Gastroesophageal sphincter (tissue), 4 donors: ENCODE data around the gene PDZD2. TPM values are rescaled to one million over a fixed set of nuclear protein-coding genes. Genes with fewer than 3 reads are reported as not detected.
"Not testable (repeated sequence)": the region's sequence is repeated elsewhere in the genome, so short reads cannot be mapped to it uniquely, and the experiment has no call there.

Experiments used
- ATAC-seq: fragments of 150-250 bp; one replicate; pipeline ENCODE4 v1.9.1; 2016; ENCODE audit warnings: mild to moderate bottlenecking, moderate library complexity
- H3K27ac ChIP-seq, 4 donors: fragments of 200-600 bp; sonication (generic) in 3 of 4; 1 replicate in 3 of 4; 2 replicates in 1 of 4; pipeline ENCODE4 v1.5.1; 2016 to 2019
- H3K27me3 ChIP-seq: fragments of 200-600 bp; sonication (generic); one replicate; pipeline ENCODE4 v1.5.1; 2019
- H3K36me3 ChIP-seq, 2 donors: fragments of 200-600 bp; sonication (generic); one replicate each; pipeline ENCODE4 v1.5.1; 2019; ENCODE audit warnings: control low read depth in 1 of 2
- H3K4me1 ChIP-seq, 3 donors: fragments of 200-600 bp; sonication (generic); 1 replicate in 2 of 3; 2 replicates in 1 of 3; pipeline ENCODE4 v1.5.1; 2016 to 2019; ENCODE audit warnings: control low read depth in 2 of 3
- H3K4me3 ChIP-seq, 2 donors: fragments of 200-600 bp; sonication (generic); one replicate each; pipeline ENCODE4 v1.5.1; 2019; ENCODE audit warnings: mild to moderate bottlenecking in 1 of 2, moderate library complexity in 1 of 2
- H3K9me3 ChIP-seq, 3 donors: fragments of 200-600 bp; sonication (generic); one replicate each; pipeline ENCODE4 v1.5.1; 2017 to 2019; ENCODE audit warnings: control low read depth in 2 of 3
- CTCF ChIP-seq, 4 experiments: fragments of 200-600 bp in 2 of 4; fragments of 450-650 bp in 2 of 4; sonication (generic) in 1 of 4; IDR thresholded peaks; one replicate each; pipeline ENCODE4 v1.5.1; 2017 to 2019; ENCODE audit warnings: antibody characterized with exemption in 4 of 4, mild to moderate bottlenecking in 2 of 4, moderate library complexity in 2 of 4
- EP300 ChIP-seq: sonication (generic); formaldehyde crosslinking; IDR thresholded peaks from one replicate; pipeline ENCODE4 v1.6.1; 2017; ENCODE audit warnings: antibody characterized with exemption, mild to moderate bottlenecking
- POLR2A ChIP-seq, 2 donors: fragments of 450-650 bp; IDR thresholded peaks; one replicate each; pipeline ENCODE4 v1.6.1; 2017; ENCODE audit warnings: antibody characterized with exemption in 2 of 2, mild to moderate bottlenecking in 2 of 2, moderate library complexity in 1 of 2
- POLR2AphosphoS5 ChIP-seq: sonication (generic); formaldehyde crosslinking; IDR thresholded peaks from one replicate; pipeline ENCODE4 v1.6.1; 2017; ENCODE audit warnings: antibody characterized with exemption
- WGBS, 2 donors: methylation state at CpG; one replicate each; pipeline ENCODE4 v1.1.5; 2018; ENCODE audit warnings: low coverage in 1 of 2; 5-methylcytosine and 5-hydroxymethylcytosine counted together
- total RNA-seq, 4 donors: library from RNA; depleted of rRNA; stranded (reverse); fragments of >200 nt; gene quantifications; one replicate each; pipeline ENCODE4 v1.1.0, GENCODE V29; 2016

The PDZD2 gene
- total RNA-seq, 4 donors from 2014 or later: 8.6 to 19.4 (median 14.0) TPM

- no peaks in the 10 kb centered on the region for H3K9me3 ChIP-seq
- no peak overlapping the region for H3K4me3 ChIP-seq
- H3K27ac ChIP-seq: no peak overlapping the region
- H3K27me3 ChIP-seq: no peaks in the 10 kb centered on the region
- ATAC-seq: no peak
- H3K4me1 ChIP-seq: peaks cover 0 to 11% (median 0%) of the 10 kb centered on the region in 3 donors
- TF ChIP-seq POLR2A (IDR thresholded peaks at IDR 0.05): no peak
- TF ChIP-seq EP300: no peak
- TF ChIP-seq POLR2AphosphoS5: no peak
- TF ChIP-seq CTCF (IDR thresholded peaks at IDR 0.05): no peak
- H3K36me3 ChIP-seq: no peaks in the 10 kb centered on the region
- WGBS, 2 donors: 55% methylated on average over 1 of the region's 1 CpG; no CpG with 5 or more reads in 1 of the 2 donors
Observed at GRCh38 chr5:31770998-31771397, 132.1 kb downstream of the PDZD2 start.

GRCh38 chr5:31771500-31771899, 132.6 kb downstream of the PDZD2 start:
- 76 to 80% methylated on average over 2 of the region's 2 CpGs for WGBS, 2 donors
- ATAC-seq: no peak

GRCh38 chr5:31776294-31776693, 137.4 kb downstream of the PDZD2 start:
- H3K9me3 ChIP-seq, H3K36me3 ChIP-seq, H3K4me3 ChIP-seq, ATAC-seq, H3K27me3 ChIP-seq: not testable (repeated sequence)
- H3K27ac ChIP-seq: peak overlapping the region in 1 of 4 donors; percentile 35
- 85 to 95% methylated on average over 4 to 6 of the region's 6 CpGs for WGBS, 2 donors
- peaks cover 0 to 12% (median 0%) of the 10 kb centered on the region in 3 donors for H3K4me1 ChIP-seq

More at GRCh38 chr5:31771500-31771899, 132.6 kb downstream of the PDZD2 start:
- H3K4me1 ChIP-seq: peaks cover 0 to 12% (median 0%) of the 10 kb centered on the region in 3 donors
- H3K27me3 ChIP-seq: no peaks in the 10 kb centered on the region
- TF ChIP-seq CTCF (IDR thresholded peaks at IDR 0.05) (no peak), POLR2A (IDR thresholded peaks at IDR 0.05) (no peak), POLR2AphosphoS5 (no peak), EP300 (no peak)
- H3K27ac ChIP-seq: no peak overlapping the region
- H3K9me3 ChIP-seq: no peaks in the 10 kb centered on the region
- no peak overlapping the region for H3K4me3 ChIP-seq
- no peaks in the 10 kb centered on the region for H3K36me3 ChIP-seq

GRCh38 chr5:31776976-31777651, 138.2 kb downstream of the PDZD2 start:
- WGBS, 2 donors: no CpG with 5 or more reads among the region's 41 CpGs

GRCh38 chr5:31781772-31782171, 142.8 kb downstream of the PDZD2 start:
- Histone ChIP-seq H3K9me3 (no peaks in the 10 kb centered on the region), H3K4me1 (no peaks in the 10 kb centered on the region), H3K27me3 (no peaks in the 10 kb centered on the region), H3K36me3 (no peaks in the 10 kb centered on the region), H3K4me3 (no peak overlapping the region), H3K27ac (no peak overlapping the region)
- no peak for TF ChIP-seq CTCF (IDR thresholded peaks at IDR 0.05)
- no peak for TF ChIP-seq EP300
- no peak for TF ChIP-seq POLR2A (IDR thresholded peaks at IDR 0.05)
- no peak for TF ChIP-seq POLR2AphosphoS5
- ATAC-seq: no peak
- WGBS, 2 donors: 75 to 92% methylated on average over 5 of the region's 5 CpGs

More at GRCh38 chr5:31776976-31777651, 138.2 kb downstream of the PDZD2 start:
- no peak for ATAC-seq
- H3K4me3 ChIP-seq: no peak overlapping the region
- no peak overlapping the region for H3K27ac ChIP-seq
- H3K27me3 ChIP-seq: no peaks in the 10 kb centered on the region
- H3K36me3 ChIP-seq: no peaks in the 10 kb centered on the region
- H3K9me3 ChIP-seq: no peaks in the 10 kb centered on the region
- peaks cover 0 to 12% (median 0%) of the 10 kb centered on the region in 3 donors for H3K4me1 ChIP-seq
- TF ChIP-seq POLR2AphosphoS5 (no peak), POLR2A (IDR thresholded peaks at IDR 0.05) (no peak), EP300 (no peak), CTCF (IDR thresholded peaks at IDR 0.05) (no peak)
